ENCODE measurements around the gene DNAH11. TPM values are rescaled to one million over a fixed set of nuclear protein-coding genes. Genes with fewer than 3 reads are reported as not detected.

DNAH11 gene
- total and polyA plus RNA-seq, 2 donors (not counting 1 experiment from before 2014, with no cell fraction given), result 0.33 to 0.34 TPM

GRCh38 chr7:21572331-21573313 is 29.8 kb downstream of the DNAH11 start:
- H3K79me2 ChIP-seq (ENCODE audit: control insufficient read depth, insufficient read depth, low read length), result no peaks in the 10 kb centered on the region
- H3K9ac ChIP-seq (ENCODE audit: insufficient read depth, low read length), result no peak overlapping the region
- TF ChIP-seq CTCF (conservative IDR thresholded peaks at IDR 0.05 in 1 of 2, IDR thresholded peaks at IDR 0.05 in 1 of 2; ENCODE audit: low read depth in 1 of 2, low read length in 2 of 2) (no peak), EZH2 (IDR thresholded peaks at IDR 0.05; ENCODE audit: low read length, missing control alignments) (no peak)
- no peaks in the 10 kb centered on the region for H3K4me1 ChIP-seq (ENCODE audit: control insufficient read depth, extremely low read depth, insufficient read depth, low read length)
- no peaks in the 10 kb centered on the region for H3K36me3 ChIP-seq (ENCODE audit: control insufficient read depth, insufficient read depth, low read length)
- H3K9me3 ChIP-seq (ENCODE audit: control insufficient read depth, insufficient read depth, low read depth, low read length), result no peaks in the 10 kb centered on the region
- no peaks in the 10 kb centered on the region for H4K20me1 ChIP-seq (ENCODE audit: control insufficient read depth, extremely low read depth, insufficient read depth, low read length)
- H3K4me2 ChIP-seq (ENCODE audit: extremely low read depth, insufficient read depth, low read length), result no peak overlapping the region
- no peak for DNase-seq (ENCODE audit: low read depth in 2 of 2)
- H2AFZ ChIP-seq (ENCODE audit: low read length), result no peak overlapping the region
- H3K27ac ChIP-seq (ENCODE audit: insufficient read depth, low read length), result no peak overlapping the region
- H3K27me3 ChIP-seq (ENCODE audit: control insufficient read depth, insufficient read depth, low read length), result no peaks in the 10 kb centered on the region
- H3K4me3 ChIP-seq (replicated peaks in 1 of 4; ENCODE audit: control extremely low read depth in 1 of 4, insufficient read depth in 1 of 4, low read depth in 3 of 4, low read length in 4 of 4), result no peak overlapping the region

- no peak for DNase-seq (ENCODE audit: low read depth in 2 of 2)
- Histone ChIP-seq H2AFZ (ENCODE audit: low read length) (no peak overlapping the region), H3K36me3 (ENCODE audit: control insufficient read depth, insufficient read depth, low read length) (no peaks in the 10 kb centered on the region), H3K4me3 (replicated peaks in 1 of 4; ENCODE audit: control extremely low read depth in 1 of 4, insufficient read depth in 1 of 4, low read depth in 3 of 4, low read length in 4 of 4) (no peak overlapping the region), H3K4me1 (ENCODE audit: control insufficient read depth, extremely low read depth, insufficient read depth, low read length) (peaks cover 2% of the 10 kb centered on the region), H3K27ac (ENCODE audit: insufficient read depth, low read length) (peak overlapping the region; percentile 17), H3K9me3 (ENCODE audit: control insufficient read depth, insufficient read depth, low read depth, low read length) (no peaks in the 10 kb centered on the region), H3K79me2 (ENCODE audit: control insufficient read depth, insufficient read depth, low read length) (no peaks in the 10 kb centered on the region), H4K20me1 (ENCODE audit: control insufficient read depth, extremely low read depth, insufficient read depth, low read length) (no peaks in the 10 kb centered on the region), H3K4me2 (ENCODE audit: extremely low read depth, insufficient read depth, low read length) (no peak overlapping the region), H3K9ac (ENCODE audit: insufficient read depth, low read length) (no peak overlapping the region), H3K27me3 (ENCODE audit: control insufficient read depth, insufficient read depth, low read length) (no peaks in the 10 kb centered on the region)
- TF ChIP-seq EZH2 (IDR thresholded peaks at IDR 0.05; ENCODE audit: low read length, missing control alignments) (no peak), CTCF (conservative IDR thresholded peaks at IDR 0.05 in 1 of 2, IDR thresholded peaks at IDR 0.05 in 1 of 2; ENCODE audit: low read depth in 1 of 2, low read length in 2 of 2) (no peak)
These were observed 36.7 kb downstream of the DNAH11 start for GRCh38 chr7:21579341-21580072.

GRCh38 chr7:21580073-21580521 is 37.3 kb downstream of the DNAH11 start:
- no peaks in the 10 kb centered on the region for H3K9me3 ChIP-seq (ENCODE audit: control insufficient read depth, insufficient read depth, low read depth, low read length)
- H3K36me3 ChIP-seq (ENCODE audit: control insufficient read depth, insufficient read depth, low read length), result no peaks in the 10 kb centered on the region
- H3K9ac ChIP-seq (ENCODE audit: insufficient read depth, low read length), result no peak overlapping the region
- H3K27ac ChIP-seq (ENCODE audit: insufficient read depth, low read length), result peak overlapping the region; percentile 26
- peaks cover 2% of the 10 kb centered on the region for H3K4me1 ChIP-seq (ENCODE audit: control insufficient read depth, extremely low read depth, insufficient read depth, low read length)
- no peaks in the 10 kb centered on the region for H4K20me1 ChIP-seq (ENCODE audit: control insufficient read depth, extremely low read depth, insufficient read depth, low read length)
- no peak overlapping the region for H3K4me3 ChIP-seq (replicated peaks in 1 of 4; ENCODE audit: control extremely low read depth in 1 of 4, insufficient read depth in 1 of 4, low read depth in 3 of 4, low read length in 4 of 4)
- H2AFZ ChIP-seq (ENCODE audit: low read length), result peak overlapping the region; percentile 12
- peak; percentile 68 to 94 for DNase-seq (ENCODE audit: low read depth in 2 of 2)
- no peaks in the 10 kb centered on the region for H3K27me3 ChIP-seq (ENCODE audit: control insufficient read depth, insufficient read depth, low read length)
- no peak overlapping the region for H3K4me2 ChIP-seq (ENCODE audit: extremely low read depth, insufficient read depth, low read length)
- no peaks in the 10 kb centered on the region for H3K79me2 ChIP-seq (ENCODE audit: control insufficient read depth, insufficient read depth, low read length)
- TF ChIP-seq CTCF (conservative IDR thresholded peaks at IDR 0.05 in 1 of 2, IDR thresholded peaks at IDR 0.05 in 1 of 2; ENCODE audit: low read depth in 1 of 2, low read length in 2 of 2) (no peak), EZH2 (IDR thresholded peaks at IDR 0.05; ENCODE audit: low read length, missing control alignments) (no peak)

Data from fibroblast of lung (primary cell).